Measurements from ENCODE around the gene KCTD8. TPM values are rescaled to one million over a fixed set of nuclear protein-coding genes. Genes with fewer than 3 reads are reported as not detected.

KCTD8 gene
- total RNA-seq, 1 donor from 2014 or later: 0.68 TPM

- H3K27ac Mint-ChIP-seq (ENCODE audit: unreplicated experiment): no peak overlapping the region
- H3K36me3 Mint-ChIP-seq (ENCODE audit: low read depth, unreplicated experiment): no peaks in the 10 kb centered on the region
- H3K27ac ChIP-seq (ENCODE audit: low read depth, low read length): no peak overlapping the region
- peak overlapping the region; percentile 65 for H3K4me3 ChIP-seq (ENCODE audit: insufficient read depth, low read depth, low read length)
- H3K9me3 ChIP-seq (ENCODE audit: insufficient read depth, low read depth, low read length): no peaks in the 10 kb centered on the region
- peaks cover 13% of the 10 kb centered on the region for H3K4me1 ChIP-seq (ENCODE audit: insufficient read depth, low read length)
- peaks cover 28% of the 10 kb centered on the region for H3K27me3 ChIP-seq (ENCODE audit: insufficient read depth, low read length)
- H3K4me3 Mint-ChIP-seq (ENCODE audit: unreplicated experiment): peak overlapping the region; percentile 84
- H3K9ac ChIP-seq (ENCODE audit: low read length): peak overlapping the region; percentile 65
- DNase-seq (ENCODE audit: low read depth) (no peak), FAIRE-seq (no peak)
- H2AFZ ChIP-seq (ENCODE audit: low read depth, low read length): peak overlapping the region; percentile 95
- H3K79me2 ChIP-seq (ENCODE audit: insufficient read depth, low read length): no peaks in the 10 kb centered on the region
- H3K9me3 Mint-ChIP-seq (ENCODE audit: unreplicated experiment): no peaks in the 10 kb centered on the region
- H3K4me2 ChIP-seq (ENCODE audit: low read length): peak overlapping the region; percentile 96
- no peaks in the 10 kb centered on the region for H4K20me1 ChIP-seq (ENCODE audit: insufficient read depth, low read length)
- TF ChIP-seq EZH2 (IDR thresholded peaks at IDR 0.05; ENCODE audit: insufficient read depth, low read length) (peak; percentile 13), CTCF (IDR thresholded peaks at IDR 0.05; ENCODE audit: insufficient read depth, low read depth, low read length) (no peak)
- H3K27me3 Mint-ChIP-seq (ENCODE audit: low read depth, unreplicated experiment): peaks cover 28% of the 10 kb centered on the region
- H3K36me3 ChIP-seq (ENCODE audit: insufficient read depth, low read length): no peaks in the 10 kb centered on the region
- peaks cover 5% of the 10 kb centered on the region for H3K4me1 Mint-ChIP-seq (ENCODE audit: low read depth, unreplicated experiment)
These were observed 1.6 kb downstream of the KCTD8 start for GRCh38 chr4:44446801-44447562.

GRCh38 chr4:44446191-44446590, 2.4 kb downstream of the KCTD8 start:
- peak overlapping the region; percentile 65 for H3K4me3 ChIP-seq (ENCODE audit: insufficient read depth, low read depth, low read length)
- H3K27me3 ChIP-seq (ENCODE audit: insufficient read depth, low read length): peaks cover 28% of the 10 kb centered on the region
- no peaks in the 10 kb centered on the region for H3K79me2 ChIP-seq (ENCODE audit: insufficient read depth, low read length)
- H2AFZ ChIP-seq (ENCODE audit: low read depth, low read length): no peak overlapping the region
- H4K20me1 ChIP-seq (ENCODE audit: insufficient read depth, low read length): no peaks in the 10 kb centered on the region
- FAIRE-seq (no peak), DNase-seq (ENCODE audit: low read depth) (no peak)
- no peaks in the 10 kb centered on the region for H3K9me3 ChIP-seq (ENCODE audit: insufficient read depth, low read depth, low read length)
- no peaks in the 10 kb centered on the region for H3K9me3 Mint-ChIP-seq (ENCODE audit: unreplicated experiment)
- peaks cover 13% of the 10 kb centered on the region for H3K4me1 ChIP-seq (ENCODE audit: insufficient read depth, low read length)
- H3K4me2 ChIP-seq (ENCODE audit: low read length): peak overlapping the region; percentile 96
- H3K27me3 Mint-ChIP-seq (ENCODE audit: low read depth, unreplicated experiment): peaks cover 26% of the 10 kb centered on the region
- no peak overlapping the region for H3K27ac Mint-ChIP-seq (ENCODE audit: unreplicated experiment)
- peak overlapping the region; percentile 84 for H3K4me3 Mint-ChIP-seq (ENCODE audit: unreplicated experiment)
- no peak overlapping the region for H3K27ac ChIP-seq (ENCODE audit: low read depth, low read length)
- H3K36me3 ChIP-seq (ENCODE audit: insufficient read depth, low read length): no peaks in the 10 kb centered on the region
- H3K4me1 Mint-ChIP-seq (ENCODE audit: low read depth, unreplicated experiment): peaks cover 5% of the 10 kb centered on the region
- no peaks in the 10 kb centered on the region for H3K36me3 Mint-ChIP-seq (ENCODE audit: low read depth, unreplicated experiment)
- TF ChIP-seq CTCF (IDR thresholded peaks at IDR 0.05; ENCODE audit: insufficient read depth, low read depth, low read length) (no peak), EZH2 (IDR thresholded peaks at IDR 0.05; ENCODE audit: insufficient read depth, low read length) (no peak)
- H3K9ac ChIP-seq (ENCODE audit: low read length): no peak overlapping the region

- Mint-ChIP-seq H3K9me3 (ENCODE audit: unreplicated experiment) (no peaks in the 10 kb centered on the region), H3K36me3 (ENCODE audit: low read depth, unreplicated experiment) (no peaks in the 10 kb centered on the region), H3K4me1 (ENCODE audit: low read depth, unreplicated experiment) (no peaks in the 10 kb centered on the region), H3K4me3 (ENCODE audit: unreplicated experiment) (no peak overlapping the region), H3K27ac (ENCODE audit: unreplicated experiment) (no peak overlapping the region), H3K27me3 (ENCODE audit: low read depth, unreplicated experiment) (no peaks in the 10 kb centered on the region)
- TF ChIP-seq CTCF (IDR thresholded peaks at IDR 0.05; ENCODE audit: insufficient read depth, low read depth, low read length) (no peak), EZH2 (IDR thresholded peaks at IDR 0.05; ENCODE audit: insufficient read depth, low read length) (no peak)
- Histone ChIP-seq H3K27me3 (ENCODE audit: insufficient read depth, low read length) (no peaks in the 10 kb centered on the region), H3K36me3 (ENCODE audit: insufficient read depth, low read length) (no peaks in the 10 kb centered on the region), H3K9ac (ENCODE audit: low read length) (no peak overlapping the region), H3K9me3 (ENCODE audit: insufficient read depth, low read depth, low read length) (no peaks in the 10 kb centered on the region), H2AFZ (ENCODE audit: low read depth, low read length) (no peak overlapping the region), H3K4me3 (ENCODE audit: insufficient read depth, low read depth, low read length) (no peak overlapping the region), H3K27ac (ENCODE audit: low read depth, low read length) (no peak overlapping the region), H3K79me2 (ENCODE audit: insufficient read depth, low read length) (no peaks in the 10 kb centered on the region), H3K4me2 (ENCODE audit: low read length) (no peak overlapping the region), H3K4me1 (ENCODE audit: insufficient read depth, low read length) (no peaks in the 10 kb centered on the region), H4K20me1 (ENCODE audit: insufficient read depth, low read length) (no peaks in the 10 kb centered on the region)
- no peak for DNase-seq (ENCODE audit: low read depth)
- no peak for FAIRE-seq
These were observed 9.9 kb downstream of the KCTD8 start for GRCh38 chr4:44438687-44439086.
